ENCODE measurements around the gene RDX.
"Not testable (repeated sequence)": the region's sequence is repeated elsewhere in the genome, so short reads cannot be mapped to it uniquely, and the experiment has no call there.

RDX gene

DNA sequence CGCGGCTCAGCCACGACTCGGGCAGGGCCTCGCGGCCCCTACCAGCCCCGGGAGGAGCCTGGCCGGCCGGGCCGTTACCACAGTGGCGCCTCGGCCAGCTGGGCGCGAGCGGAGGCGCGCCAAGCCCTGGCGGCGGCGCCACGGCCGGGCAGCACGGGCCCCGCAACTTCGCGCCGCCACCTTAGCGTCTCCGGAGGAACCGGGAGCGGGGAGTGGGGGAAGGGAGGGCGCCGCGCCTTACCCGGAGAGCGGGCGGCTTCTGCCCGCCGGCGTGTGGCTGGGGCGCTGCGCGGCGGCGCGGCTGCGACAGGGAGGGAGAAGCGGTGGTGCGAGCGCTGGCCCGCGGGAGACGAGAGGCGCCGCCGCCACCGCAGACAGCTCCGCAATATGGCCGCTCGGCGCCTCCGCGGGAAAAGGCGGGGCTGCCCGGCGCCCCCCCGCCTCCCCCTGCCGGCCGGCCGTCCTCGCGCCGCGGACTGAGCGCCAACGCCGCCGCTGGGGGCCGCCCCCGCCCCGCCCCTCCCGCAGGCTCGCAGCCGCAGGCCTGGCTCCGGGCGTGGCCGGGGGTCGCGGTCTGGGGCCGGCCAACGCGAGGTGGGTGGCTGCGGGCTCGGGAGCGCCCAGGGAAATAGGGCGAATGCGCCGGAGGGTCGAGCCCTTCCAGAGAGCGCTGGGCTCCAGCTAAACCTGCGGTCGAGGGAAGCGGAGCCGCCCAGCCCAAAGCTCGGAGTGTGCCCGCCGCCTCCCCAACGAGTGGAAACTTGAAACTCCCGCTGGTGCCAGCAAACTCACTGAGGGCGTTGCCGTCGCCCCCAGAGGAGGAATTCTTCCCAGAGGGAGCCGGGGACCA is at the start of gene RDX:
Gene RDX, minus strand, starts transcription at position 389 of the 850 bp plus-strand sequence. CDS start 16,922 bp downstream, outside the sequence.
- DNase-seq (ENCODE audit: low read depth) = peak; percentile 62

DNA sequence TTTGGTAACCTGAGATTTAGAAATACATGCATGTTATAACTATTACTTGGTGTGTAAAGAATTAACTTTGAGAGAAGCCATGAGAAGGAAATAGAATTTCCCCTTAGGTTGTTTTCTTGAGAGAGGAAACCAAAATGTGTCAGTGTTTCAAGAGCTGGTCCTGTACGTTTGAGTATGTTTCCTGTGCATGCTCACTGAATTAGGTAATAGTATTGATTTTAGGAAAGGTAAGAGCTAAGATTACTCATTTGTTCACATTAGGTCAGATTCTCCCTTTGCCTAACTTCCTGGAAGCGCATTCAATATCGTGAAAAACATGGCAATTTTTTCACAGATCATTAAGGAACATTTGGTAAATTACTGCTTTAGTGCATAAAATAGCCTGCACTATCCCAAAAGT is 49.3 kb upstream of the RDX start:
- DNase-seq (ENCODE audit: low read depth) = no peak

DNA sequence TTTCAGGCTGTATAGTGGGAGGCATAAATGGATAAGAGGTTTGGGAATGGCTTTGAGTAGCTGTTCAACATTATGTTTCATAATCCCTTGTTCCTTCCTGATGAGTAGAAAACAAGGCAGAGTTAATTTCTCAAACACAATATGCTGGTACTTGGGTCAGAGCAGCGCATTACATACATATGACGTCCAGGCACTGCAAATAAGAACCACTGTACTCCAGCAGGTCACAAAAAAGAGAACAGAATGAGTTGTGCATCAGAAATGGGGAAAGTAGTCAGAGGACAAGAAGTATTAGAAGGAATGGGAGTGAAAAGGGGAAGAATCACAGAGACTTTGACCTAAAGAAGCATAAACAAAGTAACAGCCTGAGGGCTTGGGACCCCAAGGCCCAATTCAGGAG is 44.0 kb upstream of the RDX start:
- no peak for DNase-seq (ENCODE audit: low read depth)

DNA sequence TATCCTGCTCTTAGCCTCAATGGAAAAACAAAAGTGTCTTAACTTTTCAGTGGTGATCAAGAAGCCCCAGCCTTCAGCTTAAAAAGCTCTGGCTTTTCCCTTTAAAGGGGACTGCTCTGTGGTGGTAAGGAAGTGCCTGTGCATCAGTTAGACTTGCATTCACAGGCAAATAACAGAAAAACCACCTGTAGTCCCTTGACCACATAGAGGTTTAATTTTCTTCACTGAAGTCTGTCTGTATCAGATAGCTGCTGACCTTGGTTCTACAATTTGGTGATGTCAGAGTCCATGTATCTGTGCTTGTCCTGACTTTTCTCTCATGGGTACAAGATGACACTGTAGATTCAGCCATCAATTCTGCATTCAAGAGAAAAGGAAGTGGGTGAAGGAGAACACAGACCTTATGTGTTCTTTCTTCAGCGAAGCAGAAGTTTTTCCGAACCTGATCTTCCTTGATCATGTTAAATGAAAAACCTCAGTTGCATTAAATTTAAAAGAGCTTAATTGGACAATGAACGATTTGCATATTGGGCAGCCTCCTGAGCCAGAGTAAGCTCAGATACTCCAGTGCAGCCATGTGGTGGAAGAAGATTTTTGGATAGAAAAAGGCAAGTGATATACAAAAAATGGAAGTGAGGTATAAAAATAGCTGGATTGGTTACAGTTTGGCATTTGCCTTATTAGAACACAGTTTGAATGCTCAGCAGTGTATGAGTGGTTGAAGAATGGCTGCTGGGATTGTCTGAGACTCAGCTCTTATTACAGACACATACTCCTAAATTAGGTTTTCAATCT is 43.2 kb upstream of the RDX start:
- no peak for DNase-seq (ENCODE audit: low read depth)

DNA sequence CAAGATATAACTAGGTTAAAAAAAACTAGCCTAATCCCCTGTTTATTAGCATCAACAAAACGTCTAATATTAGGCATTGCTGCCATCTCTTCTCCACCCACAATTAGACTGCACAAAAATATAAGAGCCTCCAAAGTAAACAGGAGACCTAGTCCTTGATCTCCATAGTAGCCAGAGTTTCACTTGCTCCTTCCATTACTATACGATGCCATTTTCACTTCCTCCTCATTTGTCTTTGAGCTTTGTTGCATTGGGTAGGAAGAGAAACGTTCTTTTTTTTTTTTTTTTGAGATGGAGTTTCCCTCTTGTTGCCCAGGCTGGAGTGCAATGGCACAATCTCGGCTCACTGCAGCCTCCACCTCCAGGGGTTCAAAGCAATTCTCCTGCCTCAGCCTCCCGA is 42.3 kb upstream of the RDX start:
- no peak for DNase-seq (ENCODE audit: low read depth)

DNA sequence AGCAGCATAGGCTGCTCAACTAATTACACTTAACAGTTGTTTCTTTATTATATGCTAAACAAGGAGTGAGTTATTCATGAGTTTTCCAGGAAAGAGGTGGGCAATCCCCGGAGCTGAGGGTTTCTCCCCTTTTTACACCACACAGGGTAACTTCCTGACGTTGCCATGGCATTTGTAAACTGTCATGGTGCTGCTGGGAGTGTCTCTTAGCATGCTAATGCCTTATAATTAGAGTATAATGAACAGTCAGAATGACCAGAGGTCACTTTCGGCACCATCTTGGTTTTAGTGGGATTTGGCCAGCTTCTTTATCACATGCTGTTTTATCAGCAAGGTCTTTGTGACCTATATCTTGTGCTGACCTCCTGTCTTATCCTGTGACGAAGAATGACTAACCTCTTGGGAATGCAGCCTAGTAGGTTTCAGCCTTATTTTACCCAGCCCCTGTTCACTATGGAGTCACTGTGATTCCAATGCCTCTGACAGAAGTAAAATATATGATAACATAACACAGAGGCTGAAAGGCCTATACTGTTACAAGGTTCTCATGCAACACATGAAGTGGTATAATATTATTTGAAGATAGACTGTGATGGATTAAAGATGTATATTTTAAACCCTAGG is 41.3 kb upstream of the RDX start:
- no peak for DNase-seq (ENCODE audit: low read depth)

DNA sequence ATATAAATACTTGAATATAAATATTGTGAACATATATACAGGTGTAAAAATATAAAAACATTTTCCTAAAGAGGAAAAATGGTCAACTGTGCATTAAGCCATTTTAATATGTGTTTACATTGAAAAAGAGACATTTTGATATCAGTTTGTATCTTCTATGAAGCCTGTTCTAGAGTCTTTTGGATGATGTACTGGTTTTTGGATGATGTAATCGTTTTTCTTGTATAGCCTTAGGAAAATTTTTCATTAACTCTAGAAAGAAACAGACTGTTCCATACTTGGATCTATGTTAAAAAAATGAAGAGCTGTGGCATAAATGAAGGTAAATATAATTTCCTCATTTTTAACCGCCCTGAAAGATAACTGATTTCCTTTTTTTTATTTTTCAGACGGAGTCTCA is 39.6 kb upstream of the RDX start:
- DNase-seq (ENCODE audit: low read depth) = no peak

DNA sequence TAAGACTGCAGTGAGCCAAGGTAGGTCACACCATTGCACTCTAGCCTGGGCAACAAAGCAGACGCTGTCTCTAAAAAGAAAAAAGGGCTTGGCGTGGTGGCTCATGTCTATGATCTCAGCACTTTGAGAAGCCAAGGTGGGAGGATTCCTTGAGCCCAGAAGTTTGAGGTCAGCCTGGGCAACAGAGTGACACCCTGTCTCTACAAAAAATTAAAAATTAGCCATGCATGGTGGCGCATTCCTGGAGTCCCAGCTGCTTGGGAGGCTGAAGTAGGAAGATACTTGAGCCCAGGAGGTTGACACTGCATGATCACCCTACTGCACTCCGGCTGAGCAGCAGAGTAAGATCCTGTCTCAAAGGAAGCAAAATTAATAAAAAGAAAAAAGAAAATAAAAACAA is 38.9 kb upstream of the RDX start:
- no peak for DNase-seq (ENCODE audit: low read depth)

DNA sequence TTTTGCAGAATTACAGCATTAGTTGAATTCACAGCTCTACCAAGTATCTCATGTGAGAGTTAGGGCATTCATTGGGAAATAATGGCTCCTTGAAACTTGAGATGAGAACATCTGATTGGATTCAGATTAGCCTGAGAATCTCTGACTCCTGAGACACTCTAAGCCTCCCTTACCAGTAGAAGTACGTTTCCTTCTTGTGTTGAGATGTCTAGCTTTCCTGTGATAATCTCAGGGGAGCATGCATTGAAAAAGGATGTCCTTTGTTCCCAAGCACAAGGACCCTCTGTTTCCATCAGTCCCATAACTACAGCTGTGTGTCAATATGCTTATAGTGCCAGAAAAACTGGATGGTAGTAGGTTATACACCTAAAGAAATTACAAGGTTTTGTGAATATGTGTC is 35.2 kb upstream of the RDX start:
- no peak for DNase-seq (ENCODE audit: low read depth)

DNA sequence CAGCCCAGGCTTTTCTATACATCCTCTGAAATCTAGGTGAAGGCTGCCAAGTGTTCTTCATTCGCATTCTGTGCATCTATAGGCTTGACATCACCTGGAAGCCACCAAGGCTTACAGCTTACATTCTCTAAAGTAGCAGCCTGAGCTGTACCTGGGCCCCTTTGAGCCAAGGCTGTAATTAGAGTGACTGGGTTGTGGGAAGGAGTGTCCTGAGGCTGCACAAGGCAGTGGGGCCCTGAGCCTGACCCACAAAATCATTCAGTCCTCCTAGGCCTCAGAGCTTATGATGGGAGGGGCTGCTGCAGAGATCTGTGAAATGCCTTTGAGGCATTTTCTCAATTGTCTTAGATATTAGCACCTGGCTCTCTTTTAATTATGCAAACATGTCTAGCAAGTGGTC is 33.0 kb upstream of the RDX start:
- no peak for DNase-seq (ENCODE audit: low read depth)

DNA sequence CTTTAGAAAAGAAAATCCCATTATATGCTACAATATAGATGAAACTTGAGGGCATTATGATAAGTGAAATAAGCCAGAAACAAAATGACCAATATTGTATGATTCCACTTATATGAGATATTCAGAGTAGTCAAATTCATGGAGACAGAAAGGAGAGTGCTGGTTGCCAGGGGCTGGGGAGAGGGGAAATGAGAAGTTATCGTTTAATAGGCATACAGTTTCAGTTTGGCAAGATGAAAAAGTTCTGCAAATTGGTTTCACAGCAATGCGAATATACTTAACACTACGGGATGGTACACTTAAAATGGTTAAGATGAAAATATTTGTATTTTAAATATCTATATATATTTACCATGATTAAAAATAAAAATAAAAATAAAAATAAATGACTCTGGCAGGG is 31.1 kb upstream of the RDX start:
- DNase-seq (ENCODE audit: low read depth) = no peak

DNA sequence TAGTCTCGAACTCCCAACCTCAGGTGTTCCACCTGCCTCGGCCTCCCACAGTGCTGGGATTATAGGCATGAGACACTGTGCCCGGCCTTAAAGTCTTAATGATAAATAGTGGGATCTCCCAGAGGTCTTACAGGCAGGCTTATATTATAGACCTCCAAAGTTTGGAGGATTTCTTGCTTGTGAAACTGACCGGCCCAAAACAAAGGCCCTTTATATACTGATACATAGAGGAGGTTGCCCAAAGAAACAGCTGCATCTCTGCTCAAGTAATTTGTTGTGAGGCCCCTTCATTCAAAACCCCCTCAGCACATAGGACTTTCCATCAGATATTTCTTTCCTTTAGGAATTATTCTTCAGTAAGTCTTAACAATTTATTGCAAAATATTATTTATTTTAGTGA is 27.4 kb upstream of the RDX start:
- DNase-seq (ENCODE audit: low read depth) = no peak

DNA sequence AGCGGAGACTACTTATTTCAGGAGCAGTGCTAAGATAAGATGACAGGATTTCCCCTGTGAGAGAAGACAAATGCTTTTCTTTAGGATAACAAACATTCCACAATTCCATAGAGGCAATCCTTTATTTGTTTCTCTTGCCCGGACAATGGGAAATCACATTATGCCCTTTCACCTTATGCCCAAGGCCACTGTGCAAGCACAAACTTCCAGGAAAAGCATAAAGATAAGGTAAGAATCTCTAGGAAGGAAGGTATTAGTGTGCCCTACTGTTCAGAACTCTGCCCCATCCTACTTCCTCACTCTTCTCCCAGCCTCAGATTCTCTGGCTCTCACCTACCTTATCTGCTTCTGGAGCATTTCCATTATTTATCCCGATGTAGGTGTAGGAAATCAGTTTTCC is 23.1 kb upstream of the RDX start:
- no peak for DNase-seq (ENCODE audit: low read depth)

DNA sequence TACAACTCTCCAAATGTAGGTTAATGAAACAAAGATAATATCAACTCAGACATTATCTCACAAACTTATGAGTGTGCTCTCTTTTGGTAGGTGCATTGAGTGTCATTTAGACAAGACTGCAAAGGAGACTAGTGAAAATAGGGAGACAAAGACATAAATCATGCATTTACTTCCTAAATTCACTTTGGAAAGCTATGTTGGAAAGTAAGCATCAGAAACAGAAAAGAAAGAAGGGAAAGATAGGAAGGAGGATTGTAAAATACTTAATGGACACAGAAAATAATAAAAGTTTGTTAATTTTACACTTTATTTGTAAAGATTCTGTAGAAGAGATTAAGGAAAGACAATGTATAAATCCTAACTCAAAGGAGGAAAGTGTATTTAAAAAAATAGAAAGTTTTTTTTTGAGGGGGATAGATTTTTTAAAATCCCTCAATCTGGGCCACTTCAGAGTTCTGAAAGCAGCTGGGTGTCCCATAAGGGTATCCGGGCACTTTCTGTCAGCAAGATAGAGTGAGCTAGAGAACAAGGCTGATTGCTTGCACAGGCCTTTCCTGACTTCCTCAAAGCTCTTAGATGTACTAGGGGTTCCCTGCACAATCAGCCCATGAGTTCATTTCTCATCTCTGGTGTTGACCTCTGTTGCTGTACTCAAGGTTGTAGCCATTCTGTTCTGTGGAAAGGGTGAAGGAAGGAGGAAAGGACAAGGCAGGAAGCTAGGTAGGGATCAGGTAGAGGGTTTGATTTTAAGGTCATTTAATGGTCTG is 22.4 kb upstream of the RDX start:
- no peak for DNase-seq (ENCODE audit: low read depth)

DNA sequence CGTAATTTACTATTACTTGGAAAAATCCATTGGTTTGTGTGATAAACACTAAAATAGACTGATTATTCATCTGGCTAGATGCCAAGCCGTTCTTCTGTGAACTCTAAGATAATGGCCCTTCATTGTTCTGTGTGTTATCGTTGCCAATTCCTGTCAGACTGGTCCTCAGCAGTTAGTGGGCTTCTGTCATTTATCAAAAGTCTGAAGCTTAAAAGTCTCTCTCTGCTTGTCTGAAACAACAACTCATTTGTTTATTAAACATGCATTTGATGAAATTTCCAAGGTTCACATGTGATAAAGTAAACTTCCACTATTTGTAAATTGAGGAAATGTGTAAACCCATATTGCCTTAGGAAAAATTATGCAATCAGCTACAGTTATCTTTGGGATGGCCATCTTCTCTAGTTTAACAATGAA is 21.1 kb upstream of the RDX start:
- no peak for DNase-seq (ENCODE audit: low read depth)

DNA sequence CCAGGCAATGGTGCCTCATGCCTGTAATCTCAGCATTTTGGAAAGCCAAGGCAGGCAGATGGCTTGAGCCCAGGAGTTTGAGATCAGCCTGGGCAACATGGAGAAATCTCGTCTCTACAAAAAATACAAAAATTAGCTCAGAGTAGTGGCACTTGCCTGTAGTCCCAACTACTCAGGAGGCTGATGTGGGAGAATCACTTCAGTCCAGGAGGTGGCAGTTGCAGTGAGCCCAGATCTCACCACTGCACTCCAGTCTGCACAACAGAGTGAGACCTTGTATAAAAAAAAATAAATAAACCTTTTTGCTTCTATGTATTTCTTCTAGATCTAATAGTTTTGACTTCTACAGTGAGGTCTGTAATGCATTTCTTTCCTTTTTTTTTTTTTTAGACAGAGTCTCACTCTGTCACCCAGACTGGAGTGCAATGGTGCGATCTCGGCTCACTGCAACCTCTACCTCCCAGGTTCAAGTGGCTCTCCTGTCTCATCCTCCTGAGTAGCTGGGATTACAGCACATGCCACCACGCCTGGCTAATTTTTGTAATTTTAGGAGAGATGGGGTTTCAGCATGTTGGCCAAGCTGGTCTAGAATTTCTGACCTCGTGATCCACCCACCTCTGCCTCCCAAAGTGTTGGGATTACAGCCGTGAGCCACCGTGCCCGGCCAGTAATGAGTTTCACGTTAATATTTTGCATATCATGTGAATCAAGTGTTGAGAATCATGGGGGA is 18.1 kb upstream of the RDX start:
- no peak for DNase-seq (ENCODE audit: low read depth)

DNA sequence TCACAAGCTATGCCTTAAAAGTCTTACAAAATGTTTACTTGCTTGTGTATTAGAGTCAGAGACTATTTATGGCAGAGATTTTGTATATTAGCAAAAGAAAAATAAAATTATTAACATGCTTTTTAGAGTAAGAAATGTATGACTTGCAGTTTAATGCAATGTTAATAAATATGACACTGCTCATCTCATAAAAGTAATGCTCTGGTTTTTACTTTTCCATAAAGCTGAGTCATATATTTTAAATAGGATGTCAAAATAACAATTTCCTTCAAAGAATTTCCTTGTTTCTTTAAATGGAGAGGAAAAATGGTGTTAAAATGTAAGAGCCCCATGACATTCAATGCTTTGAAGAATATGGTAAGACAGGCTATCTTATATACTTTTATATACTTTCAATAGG is 16.3 kb upstream of the RDX start:
- no peak for DNase-seq (ENCODE audit: low read depth)

DNA sequence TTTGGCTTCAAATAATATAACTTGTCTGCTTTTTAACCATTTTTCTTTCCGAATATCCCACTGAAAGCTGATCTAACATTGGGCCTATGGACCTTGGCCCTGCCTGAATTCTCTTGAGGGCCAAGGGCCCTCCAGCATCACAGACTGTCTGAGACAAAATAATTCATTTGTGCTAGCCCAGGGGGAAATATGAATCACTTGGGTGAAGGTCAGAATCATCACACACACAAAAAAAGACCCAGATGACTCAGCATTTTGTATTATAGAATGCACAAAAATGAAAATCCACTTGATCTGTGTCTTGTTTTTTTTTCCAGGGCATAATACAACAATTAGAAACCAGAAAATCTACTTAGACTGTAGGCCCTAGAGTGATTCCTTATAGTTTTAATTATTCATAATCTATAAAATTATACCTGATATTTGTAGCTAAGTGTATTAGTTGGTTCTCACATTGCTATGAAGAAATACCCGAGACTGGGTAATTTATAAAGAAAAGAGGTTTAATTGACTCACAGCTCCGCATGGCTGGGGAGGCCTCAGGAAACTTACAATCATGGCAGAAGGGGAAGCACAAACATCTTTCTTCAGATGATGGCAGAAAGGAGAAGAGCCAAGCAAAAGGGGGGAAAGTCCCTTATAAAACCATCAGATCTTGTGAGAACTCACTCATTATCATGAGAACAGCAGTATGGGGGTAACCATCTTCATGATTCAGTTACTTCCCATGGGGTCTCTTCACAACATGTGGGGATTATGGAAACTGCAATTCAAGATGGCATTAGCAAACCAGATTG is 15.6 kb upstream of the RDX start:
- DNase-seq (ENCODE audit: low read depth) = no peak

DNA sequence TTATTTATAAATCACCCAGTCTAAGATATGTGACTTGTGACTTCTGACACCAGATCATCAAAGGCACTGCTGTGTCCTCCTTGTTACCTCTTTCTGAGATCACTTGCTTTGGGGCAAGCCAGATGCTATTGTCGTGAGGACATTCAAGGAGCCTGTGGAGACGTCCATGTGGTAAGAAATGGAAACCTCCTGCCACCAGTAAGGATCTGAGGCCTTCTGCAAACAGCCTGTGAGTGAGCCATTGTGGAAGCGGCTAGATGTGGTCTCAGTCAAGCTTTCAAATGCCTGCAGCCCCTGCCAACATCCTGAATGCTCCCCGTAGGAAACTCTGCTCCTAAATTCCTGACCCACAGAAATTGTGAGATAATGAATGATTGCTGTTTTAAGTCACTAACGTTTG is 11.7 kb upstream of the RDX start:
- no peak for DNase-seq (ENCODE audit: low read depth)

DNA sequence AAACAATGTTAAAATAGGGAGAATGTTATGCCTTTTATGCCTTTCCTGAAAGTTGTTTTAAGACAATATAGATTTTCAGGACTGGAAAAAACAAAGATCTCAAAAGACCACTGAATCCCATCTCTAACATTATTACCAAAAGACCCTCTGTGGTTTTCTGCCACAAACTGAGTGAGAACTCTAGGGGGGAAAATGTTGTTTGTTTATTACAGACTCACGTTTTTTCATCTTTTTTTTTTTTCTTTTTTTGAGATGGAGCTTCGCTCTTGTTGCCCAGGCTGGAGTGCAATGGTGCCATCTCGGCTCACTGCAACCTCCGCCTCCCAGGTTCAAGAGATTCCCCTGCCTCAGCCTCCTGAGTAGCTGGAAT is 9.6 kb upstream of the RDX start:
- not testable (repeated sequence) for DNase-seq (ENCODE audit: low read depth)
